Stimulated activated CD4-positive, alpha-beta T cell treated with anti-CD3 and anti-CD28 coated beads, Interleukin-1b, Interleukin-23, amount 100 ng/mL, for 24 hours (primary cell): ENCODE results near the gene ITGA7.

Source experiments
- DNase-seq, 4 experiments: peaks; one replicate each; pipeline ENCODE4 v3.0.0-alpha.2; 2020; ENCODE audit warnings: low read depth in 4 of 4, low spot score in 1 of 4

ITGA7 gene

DNA sequence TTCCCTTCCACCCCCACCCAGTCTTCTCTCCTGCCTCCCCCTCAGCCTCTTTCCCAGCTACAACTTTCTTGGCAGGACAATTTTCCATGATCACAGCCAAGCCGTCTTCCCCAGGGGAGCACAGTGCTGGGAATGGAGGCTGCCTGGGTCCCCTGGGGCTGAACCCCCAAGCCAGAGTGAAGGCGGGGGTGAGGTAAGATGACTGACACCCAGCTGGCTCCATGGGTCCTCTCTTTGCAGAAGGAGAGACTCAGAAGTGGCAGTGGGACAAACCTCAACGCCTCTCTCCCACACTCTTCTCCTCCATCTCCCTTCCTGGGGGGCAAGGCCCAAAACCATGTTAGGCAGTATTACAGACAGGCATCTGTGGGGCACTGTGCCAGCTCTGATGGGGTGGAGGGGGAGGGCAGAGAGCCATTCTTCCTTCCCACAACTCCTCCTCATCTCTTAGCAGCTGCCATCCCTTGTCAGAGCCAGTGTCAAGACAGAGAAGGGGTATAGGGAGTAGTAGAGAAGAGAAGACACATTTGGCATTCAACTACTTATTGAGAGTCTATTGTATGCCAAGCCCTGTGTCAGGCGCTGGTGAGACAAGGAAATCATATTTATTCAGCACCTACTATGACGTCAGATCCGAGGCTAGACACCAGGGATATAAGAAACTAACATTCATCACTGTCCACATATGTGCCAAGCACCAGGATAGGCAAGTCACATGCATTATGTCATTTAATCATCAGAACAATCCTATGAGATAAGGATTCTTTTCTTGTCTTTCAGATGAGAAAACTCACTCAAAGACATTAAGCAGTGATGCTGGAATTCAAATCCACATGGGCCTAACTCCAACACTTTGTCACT is 3.6 kb downstream of the ITGA7 start:
- DNase-seq, result no peak

DNA sequence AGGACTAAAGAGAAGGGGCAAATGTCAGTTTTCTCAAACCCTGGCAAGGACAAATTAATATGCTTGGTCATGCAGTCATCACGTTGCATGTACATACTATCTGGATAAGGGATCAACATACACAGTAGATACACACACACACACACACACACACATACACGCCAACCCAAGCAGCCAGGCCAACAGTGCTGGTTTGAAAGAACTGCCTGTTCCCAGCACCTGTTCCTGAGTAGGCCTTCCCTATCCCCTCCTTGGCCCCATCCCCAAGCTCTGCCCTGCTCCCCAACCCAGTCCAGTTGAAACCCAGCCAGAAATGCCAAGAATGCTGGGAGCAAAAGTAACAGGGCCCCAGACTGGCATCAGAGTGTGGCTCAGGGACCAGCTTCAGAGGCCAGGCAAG is 4.4 kb downstream of the ITGA7 start:
- DNase-seq, result no peak

DNA sequence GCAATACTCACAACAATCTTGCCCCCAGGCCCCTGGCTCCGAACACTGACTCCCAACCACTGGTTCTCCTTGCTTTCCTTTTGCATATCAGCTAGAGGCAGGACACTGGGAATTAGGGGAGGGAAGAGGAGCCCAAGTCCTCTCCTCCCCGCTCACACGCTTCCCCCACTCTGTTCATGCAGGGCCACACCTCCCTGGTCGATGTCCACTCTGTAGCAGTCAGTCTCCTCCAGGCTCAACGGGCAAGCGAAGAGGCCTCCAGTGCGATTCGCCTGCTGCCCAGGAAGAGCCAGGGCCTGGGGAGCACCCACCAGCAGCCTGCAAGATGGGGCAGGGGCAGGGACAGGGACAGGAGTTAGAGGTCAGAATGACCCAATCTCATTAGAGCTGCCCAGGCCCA is 4.8 kb downstream of the ITGA7 start:
- no peak for DNase-seq

DNA sequence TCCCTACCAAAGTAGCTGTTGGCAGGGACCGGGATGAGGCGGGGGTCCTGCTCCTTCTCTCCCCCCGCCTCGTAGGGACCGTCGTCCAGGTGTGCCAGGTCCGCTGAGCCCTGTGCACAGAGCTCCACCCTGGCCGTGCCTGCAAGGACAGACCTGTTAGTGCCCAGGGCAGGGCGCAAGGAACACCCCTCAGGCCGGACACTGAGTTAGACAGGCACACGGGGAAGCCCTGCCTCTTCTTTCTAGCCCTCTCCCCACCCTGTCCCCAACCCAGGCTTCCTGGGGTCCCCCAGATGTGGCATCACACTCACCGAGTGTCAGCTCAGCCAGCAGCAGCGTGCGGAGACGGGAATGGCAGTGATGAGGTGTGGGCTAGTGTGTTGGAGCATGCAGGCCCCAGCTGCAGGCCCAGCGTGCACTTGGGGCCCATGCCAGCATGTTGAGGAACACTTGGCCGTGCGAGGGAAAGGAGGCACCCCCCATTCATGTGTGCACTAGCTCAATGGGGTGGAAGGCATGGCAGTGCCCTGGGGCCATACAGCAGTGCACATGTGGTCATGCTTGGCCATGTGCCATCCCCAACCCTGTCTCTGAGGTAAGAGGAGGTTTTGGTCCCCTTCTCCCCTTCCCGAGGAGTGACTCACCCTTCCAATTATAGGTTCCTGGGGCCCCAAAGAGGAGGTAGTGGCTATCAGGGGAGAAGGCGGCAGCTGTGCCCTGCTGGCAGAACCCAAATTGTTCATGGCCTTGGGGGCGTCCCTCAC is 7.3 kb downstream of the ITGA7 start:
- DNase-seq, result no peak

DNA sequence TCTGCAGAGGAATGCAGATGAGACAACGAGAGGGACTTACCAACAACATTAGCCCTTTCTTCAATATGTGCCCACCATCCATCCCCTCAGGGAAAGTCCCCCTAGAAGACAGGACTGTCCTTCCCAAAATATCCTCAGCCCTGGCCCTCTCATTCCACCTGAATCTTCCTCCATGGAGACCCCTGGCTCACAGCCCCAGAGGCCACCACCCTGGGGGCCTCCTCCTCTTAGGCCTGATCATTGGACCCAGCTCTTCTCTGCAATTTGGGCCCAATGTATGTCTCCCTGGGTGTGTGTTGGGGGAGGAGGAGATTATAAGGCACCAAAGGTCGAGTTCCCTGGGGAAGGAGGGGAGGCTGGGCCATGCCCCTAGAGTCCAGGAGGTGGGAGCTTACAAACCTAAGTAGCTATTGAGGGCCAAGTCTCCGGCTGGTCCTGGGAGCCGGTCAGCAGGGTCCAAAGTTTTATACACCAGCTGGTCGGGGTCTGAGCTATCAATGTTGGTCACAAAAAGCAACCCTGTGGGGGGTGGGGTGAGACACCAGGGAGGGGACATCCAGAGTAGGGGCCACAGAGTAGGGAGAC is 8.1 kb downstream of the ITGA7 start:
- no peak for DNase-seq

DNA sequence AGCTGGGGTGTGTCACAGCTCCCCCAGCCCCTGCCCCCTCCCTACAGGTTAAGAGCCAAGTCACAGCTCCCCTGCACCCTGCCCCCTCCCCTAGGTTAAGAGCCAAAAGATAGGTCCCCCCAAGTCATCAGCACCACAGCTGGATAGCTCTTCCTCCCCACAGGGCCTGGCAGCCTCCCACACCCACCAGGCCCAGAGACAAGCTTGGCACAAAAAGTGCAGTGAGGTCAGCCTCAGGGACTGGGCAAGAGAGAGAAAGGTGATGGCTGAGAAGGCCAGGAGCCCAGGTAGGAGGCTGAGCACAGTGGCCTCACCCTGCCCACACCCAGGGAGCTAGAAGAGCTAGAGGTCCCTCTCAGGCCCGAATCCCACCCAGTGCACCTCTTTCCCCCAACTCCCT is 8.7 kb downstream of the ITGA7 start:
- no peak for DNase-seq

DNA sequence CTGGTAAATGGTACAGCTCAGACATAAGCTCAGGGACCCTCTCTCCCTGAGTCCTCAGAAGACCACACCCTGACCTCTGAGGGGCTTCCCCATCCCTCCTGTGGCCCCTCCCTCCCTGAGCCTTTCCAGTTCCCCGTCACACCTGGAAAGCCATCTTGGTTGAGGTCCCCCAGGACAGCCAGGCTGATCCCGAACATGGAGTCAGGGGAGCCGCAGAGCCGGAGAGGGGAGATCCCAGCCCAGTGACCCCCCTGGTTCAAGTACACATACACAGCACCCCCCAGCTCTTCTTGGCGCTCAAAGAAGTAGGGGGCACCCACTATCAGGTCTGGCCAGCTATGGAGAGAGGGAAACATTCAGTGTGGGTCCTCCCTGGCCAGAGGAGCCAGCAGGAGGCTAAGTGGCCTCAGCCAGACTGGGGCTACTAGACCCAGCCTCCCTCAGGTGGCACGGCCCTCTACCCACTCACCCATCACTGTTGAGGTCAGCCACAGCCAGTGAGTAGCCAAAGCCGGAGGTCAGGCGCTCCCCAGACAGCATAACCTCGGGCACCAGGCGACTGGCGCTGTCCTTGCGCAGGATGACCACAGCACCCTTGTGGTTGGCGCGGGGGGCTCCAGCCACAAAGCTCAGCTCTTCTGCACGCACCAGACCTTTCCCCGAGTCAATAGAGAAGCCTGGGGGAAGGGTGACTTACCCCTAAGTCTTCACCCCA is 9.3 kb downstream of the ITGA7 start:
- no peak for DNase-seq

DNA sequence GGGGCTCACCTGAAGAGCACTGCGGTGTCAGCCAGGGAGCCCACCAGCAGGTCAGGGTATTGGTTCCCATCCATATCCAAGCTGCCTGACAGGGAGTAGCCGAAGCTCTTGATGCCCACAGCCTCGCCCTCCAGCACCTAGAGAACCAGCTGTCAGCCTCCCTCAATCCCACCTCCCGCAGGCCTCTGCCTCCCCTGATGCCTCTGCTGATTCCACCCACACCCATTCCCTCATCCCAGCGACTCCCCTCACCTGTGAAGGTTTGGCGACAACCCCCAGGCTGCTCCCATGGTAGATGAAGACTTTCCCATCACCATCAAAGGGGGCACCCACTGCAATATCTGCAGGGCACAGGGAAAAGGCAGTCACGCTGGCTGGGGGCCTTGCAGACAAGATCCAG is 10.0 kb downstream of the ITGA7 start:
- DNase-seq, result no peak

DNA sequence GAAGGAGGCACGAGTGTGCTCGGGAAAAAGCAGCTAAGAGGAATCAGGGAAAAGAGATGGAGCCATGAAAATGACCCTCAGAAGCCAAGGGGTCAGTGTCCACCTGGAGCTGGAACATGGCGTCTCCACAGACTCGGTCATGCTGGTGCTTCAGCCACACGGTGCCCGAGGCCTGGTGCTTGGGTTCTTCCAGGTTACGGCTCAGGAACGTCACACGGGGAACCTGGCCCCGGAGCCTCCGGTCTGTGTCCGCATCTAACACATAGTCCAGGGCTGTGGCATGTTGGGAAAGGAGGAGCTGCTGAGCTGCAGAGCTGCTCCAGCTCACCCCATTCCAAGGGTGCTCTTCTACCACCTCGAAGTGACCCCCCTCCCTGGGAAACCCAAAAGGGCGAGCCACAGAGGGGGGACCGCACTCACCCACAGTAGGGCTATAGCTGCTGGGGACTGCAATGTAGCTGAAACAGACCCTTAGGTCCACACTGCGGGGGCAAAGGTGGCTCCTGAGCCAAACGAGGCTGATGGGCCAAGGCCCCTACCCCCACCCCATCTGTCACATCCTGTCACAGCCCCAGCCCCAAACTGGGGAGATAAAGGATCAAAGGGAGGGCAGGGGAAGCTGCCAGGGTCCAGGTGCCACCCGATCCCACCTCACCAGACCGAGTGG is 10.8 kb downstream of the ITGA7 start:
- no peak for DNase-seq

DNA sequence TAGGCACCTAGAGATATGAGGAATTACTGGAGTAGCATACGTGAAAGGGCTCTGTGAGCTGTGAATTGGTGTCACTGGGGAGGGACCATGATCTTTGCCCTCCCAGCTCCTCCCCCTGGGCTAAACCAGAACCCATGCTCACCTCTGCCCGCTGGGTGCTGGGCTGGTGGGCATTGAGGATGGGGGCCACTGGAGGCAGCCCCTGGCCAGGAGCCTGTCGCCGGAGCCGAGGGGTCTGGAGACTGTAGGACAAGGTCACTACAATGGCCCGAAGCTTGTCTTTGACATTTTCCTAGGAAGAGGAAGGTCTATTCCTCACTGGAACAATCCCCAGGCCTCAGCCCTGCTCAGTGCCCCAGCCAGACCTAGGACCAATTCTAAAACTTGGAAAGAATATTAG is 11.6 kb downstream of the ITGA7 start:
- no peak for DNase-seq

DNA sequence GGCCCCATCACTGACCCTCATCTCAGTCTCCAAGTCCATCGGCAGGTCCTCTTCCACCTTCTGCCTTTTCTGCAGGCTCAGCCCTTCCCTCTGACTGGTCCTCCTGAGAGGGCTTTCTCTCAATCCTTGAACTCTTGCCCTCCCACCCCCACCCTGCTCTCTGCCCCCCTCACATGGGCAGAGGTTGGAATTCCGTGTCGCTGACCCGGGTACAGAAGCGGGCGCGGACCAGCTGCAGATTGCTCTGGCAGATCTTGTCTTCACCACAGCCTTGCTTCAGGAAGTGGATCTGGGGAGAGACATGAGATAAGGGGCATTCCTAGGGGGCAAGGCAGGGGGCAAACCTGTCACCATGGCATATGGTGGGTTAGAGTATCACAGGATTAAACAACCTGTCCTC is 12.4 kb downstream of the ITGA7 start:
- no peak for DNase-seq

DNA sequence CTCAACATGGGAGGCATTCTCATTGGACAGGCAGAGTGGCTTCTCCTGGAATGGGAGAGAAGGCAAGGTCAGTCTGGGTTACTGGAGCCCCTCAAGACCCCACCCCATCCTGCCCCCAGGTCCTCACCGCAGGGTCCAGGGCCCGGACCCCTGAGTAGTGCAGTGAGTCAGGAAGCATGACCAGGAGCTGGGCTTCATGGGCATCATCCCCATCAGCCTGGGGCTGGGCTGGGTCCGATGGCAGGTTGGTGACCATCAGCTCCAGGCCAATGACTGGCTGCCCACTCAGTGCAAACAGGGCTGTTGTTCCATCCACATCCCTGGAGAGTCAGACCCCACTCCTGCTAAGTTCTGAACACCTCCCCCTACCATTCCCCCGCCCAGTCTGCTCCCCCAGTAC is 13.1 kb downstream of the ITGA7 start:
- no peak for DNase-seq

DNA sequence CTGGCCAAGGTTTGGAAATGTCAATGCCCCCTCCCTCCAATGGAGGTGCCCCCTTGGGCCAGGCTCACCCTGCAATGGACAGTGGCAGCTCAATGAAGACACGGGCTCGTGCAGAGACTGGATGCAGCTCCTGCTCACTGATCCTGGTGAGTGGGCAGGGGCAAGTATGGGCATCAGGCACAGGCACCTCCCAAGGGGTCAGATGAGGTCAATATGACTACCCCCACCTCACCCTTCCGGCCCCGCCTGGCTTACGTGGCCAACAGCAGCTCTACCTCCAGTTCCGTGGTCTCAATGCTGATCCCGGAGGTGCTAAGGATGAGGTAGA is 13.6 kb downstream of the ITGA7 start:
- no peak for DNase-seq

DNA sequence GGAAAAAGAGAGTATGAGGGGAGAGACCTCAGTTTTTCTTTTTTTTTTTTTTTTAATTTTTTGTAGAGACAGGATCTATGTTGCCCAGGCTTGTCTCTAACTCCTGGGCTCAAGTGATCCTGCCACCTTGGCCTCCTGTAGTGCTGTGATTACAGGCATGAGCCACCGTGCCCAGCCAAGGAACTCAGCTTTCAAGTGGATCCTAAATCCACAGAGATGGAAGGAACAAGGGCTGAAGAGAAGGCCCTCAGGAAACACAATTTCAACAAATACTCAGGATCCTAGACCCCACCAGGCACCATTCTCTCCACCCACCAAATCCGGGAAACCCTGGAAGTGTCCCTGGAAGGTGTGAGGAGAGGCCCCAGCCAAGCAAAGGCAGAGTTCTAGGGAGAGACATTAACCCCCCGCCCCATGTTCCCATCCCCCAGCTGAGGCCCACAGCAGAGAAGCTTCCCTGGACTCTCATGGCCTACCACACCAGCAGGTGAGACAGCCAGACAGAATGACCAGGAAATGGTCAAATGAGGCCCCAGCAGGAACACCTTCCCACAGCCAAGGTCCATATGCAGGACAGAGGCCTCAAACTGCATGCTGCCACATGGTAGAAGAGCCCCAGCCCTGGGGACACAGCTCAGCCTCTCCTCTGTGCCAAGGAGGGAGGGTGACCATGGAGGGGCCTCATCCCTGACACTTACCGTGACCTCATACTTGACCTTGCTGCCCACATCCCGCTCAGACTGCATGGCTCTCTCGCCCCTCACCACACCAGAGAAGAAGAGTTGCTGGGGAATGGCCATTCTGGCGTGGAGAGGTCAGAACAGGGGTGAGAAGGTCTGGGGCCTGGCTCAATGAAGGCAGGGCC is 14.1 kb downstream of the ITGA7 start:
- DNase-seq, result no peak

DNA sequence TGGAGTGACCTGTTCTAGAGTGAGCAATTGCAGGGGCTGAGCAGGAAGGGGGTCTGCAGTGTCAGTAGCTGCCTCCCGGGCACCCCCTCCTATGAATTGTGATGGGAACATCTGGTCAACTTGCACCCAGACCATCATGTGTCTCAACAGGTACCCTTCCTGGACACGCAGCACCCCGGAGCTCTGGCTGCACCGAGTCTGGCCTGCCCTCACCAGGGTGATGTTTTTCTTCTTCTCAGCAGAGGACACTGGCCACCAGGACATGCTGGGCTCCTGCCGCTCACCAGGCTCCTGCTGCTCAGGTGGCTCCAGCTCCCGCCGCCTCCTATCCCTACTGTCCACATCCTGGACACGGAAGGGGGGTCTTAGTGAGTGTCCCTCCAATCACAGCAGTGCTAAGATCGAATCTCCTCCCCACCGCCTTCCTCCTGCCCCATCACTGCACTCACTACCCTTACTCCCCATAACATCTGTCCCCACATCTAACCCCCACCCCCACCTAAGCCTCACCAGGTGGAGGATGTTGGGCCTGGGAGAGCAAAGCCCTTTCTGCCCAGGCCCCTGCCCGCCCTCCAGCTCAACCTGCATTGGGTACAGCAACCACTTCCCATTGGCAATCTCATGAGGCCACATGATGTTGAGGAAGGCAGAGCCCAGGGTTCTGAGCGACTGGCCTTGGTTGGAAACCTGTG is 14.9 kb downstream of the ITGA7 start:
- no peak for DNase-seq

DNA sequence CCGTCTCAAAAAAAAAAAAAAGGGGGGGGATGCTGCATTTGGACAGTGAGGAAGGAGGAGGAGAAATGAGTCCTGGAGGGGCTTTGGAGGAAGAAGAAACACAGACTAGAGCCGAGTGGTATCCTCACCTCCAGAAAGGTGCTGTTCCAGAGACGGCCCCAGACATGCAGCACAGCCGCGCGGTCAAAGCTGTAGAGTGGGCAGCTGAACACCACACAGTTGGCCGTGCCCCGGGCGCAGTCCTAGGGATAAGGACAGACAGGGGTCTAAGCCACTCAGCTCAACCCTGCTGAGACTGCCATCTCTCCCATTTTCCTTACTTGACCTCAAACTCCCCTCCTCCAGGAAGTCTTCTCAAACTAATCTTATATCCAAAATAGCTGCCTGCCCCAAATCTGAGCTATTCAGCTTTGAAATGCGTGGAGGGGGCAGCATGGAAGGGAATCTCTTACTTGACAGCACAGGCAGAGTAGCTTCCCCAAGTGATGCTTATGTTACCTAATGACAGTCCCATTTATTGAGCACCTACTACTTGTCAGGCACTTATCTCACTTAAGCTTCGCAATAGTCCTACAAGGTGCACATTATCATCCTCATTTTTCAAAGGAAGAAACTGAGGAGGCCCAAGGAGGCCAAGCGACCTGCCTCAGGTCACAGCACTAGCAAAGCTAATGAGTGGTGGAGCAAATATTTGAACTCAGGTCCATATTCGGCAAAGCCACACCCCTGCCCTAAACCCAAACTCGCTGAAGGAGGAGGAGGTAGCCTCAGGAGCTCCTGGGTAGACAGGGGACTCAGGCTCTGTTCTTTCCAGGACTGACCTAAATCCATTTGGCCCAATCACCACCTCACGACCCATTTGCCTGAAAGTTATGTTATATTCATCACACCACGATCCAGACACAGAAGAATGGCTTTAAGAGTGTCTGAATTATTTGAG is 18.7 kb downstream of the ITGA7 start:
- no peak for DNase-seq

DNA sequence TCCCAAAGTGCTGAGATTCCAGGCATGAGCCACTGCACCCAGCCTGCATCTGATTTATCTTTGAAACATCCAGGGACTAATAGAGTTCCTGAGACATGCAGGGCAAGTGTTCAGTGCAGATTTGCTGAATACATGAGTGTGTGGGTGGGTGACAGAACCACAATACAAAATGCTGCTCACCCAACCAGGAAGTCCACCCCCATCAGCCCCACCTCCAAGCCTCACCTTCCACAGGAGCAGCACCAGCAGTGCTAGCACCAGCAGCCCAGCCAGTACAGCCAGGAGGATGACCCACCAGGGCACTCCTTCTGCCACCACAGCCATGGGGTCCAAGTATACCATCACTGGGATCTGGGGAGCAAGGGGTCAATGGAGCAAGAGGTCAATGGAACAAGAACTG is 20.0 kb downstream of the ITGA7 start:
- DNase-seq, result peak in 1 of 4 experiments; percentile 21

DNA sequence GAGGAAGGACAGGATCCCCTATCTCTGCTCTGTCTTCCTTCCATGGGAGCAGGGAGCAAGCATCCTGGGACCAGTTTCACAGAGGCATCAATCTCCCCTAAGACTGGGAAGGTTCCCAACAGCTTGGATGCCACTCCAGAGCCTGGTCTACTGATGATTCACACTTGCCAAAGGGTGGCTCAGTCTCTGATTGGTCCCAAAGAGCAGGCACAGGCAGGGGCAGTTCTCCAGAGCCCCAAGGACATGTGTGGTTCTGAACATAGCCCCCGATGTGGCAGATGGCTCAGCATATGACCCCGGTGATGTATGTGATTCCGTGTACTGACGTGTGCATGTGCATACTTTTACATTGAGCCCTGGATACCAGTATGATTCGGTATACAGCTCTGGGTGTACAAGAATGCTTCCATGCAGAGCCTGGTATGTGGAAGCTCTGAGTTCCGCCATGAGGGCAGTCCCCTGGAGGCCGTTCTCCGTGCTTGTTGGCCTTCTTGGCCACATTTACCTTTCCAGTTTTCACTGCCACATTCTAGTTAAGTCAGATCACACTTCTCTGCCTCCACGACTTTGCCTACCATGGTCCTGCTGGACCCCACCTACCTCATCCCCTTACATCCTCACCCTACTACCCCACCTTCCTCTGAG is 21.2 kb downstream of the ITGA7 start:
- no peak for DNase-seq
